Loucy (cell line): Measurements from ENCODE around the gene IGSF8.

ENCODE experiments used
- CTCF ChIP-seq: fragments of 200-600 bp; sonication (generic); conservative IDR thresholded peaks from 2 replicates; pipeline ENCODE4 v1.5.1; 2014; ENCODE audit warnings: mild to moderate bottlenecking, antibody characterized with exemption, low read length
- EZH2phosphoT487 ChIP-seq: fragments of 200-600 bp; IDR thresholded peaks from 2 replicates; pipeline ENCODE4 v1.6.1; 2018; ENCODE audit warnings: antibody characterized with exemption, mild to moderate bottlenecking, moderate library complexity, borderline replicate concordance

- no peak for TF ChIP-seq EZH2phosphoT487
- no peak for TF ChIP-seq CTCF
Measured at GRCh38 chr1:160116283-160117147, 18.1 kb upstream of the IGSF8 start.
